ENCODE measurements around the gene SACS.

Gene SACS

GRCh38 chr13:23377579-23377978 is 55.9 kb downstream of the SACS start:
- H3K27ac ChIP-seq: no peak overlapping the region
- TF ChIP-seq ZFX (IDR thresholded peaks at IDR 0.05; ENCODE audit: borderline replicate concordance): no peak

GRCh38 chr13:23375001-23375971 is 58.2 kb downstream of the SACS start:
- peak overlapping the region; percentile 64 for H3K27ac ChIP-seq
- no peak for TF ChIP-seq ZFX (IDR thresholded peaks at IDR 0.05; ENCODE audit: borderline replicate concordance)
- peak; percentile 49 for TF ChIP-seq CTCF (IDR thresholded peaks at IDR 0.05)

GRCh38 chr13:23372264-23372906 is 61.1 kb downstream of the SACS start:
- H3K27ac ChIP-seq: no peak overlapping the region
- TF ChIP-seq CTCF (IDR thresholded peaks at IDR 0.05) (no peak), ZFX (IDR thresholded peaks at IDR 0.05; ENCODE audit: borderline replicate concordance) (no peak)

GRCh38 chr13:23367907-23368306 is 65.6 kb downstream of the SACS start:
- no peak overlapping the region for H3K27ac ChIP-seq
- TF ChIP-seq ZFX (IDR thresholded peaks at IDR 0.05; ENCODE audit: borderline replicate concordance): no peak
- no peak for TF ChIP-seq CTCF (IDR thresholded peaks at IDR 0.05)

- no peak overlapping the region for H3K27ac ChIP-seq
- TF ChIP-seq ZFX (IDR thresholded peaks at IDR 0.05; ENCODE audit: borderline replicate concordance): no peak
- no peak for TF ChIP-seq CTCF (IDR thresholded peaks at IDR 0.05)
Measured at GRCh38 chr13:23365652-23366051, 67.8 kb downstream of the SACS start.

- no peak for TF ChIP-seq ZFX (IDR thresholded peaks at IDR 0.05; ENCODE audit: borderline replicate concordance)
- no peak for TF ChIP-seq CTCF (IDR thresholded peaks at IDR 0.05)
Measured at GRCh38 chr13:23359882-23360281, 73.6 kb downstream of the SACS start.

GRCh38 chr13:23357349-23357748 is 76.2 kb downstream of the SACS start:
- H3K27ac ChIP-seq: no peak overlapping the region
- TF ChIP-seq CTCF (IDR thresholded peaks at IDR 0.05): no peak
- TF ChIP-seq ZFX (IDR thresholded peaks at IDR 0.05; ENCODE audit: borderline replicate concordance): no peak

More at GRCh38 chr13:23359882-23360281, 73.6 kb downstream of the SACS start:
- no peak overlapping the region for H3K27ac ChIP-seq

Data from 22Rv1 (cell line).